ENCODE measurements around the gene F8A2.
"Not testable (repeated sequence)": the region's sequence is repeated elsewhere in the genome, so short reads cannot be mapped to it uniquely, and the experiment has no call there.

F8A2 gene

GRCh38 chrX:155381843-155382528 lies at the start of gene F8A2:
Gene F8A2, plus strand, starts transcription at chrX:155382095. Its CDS starts 20 bp downstream, at chrX:155382115.
- DNase-seq (ENCODE audit: low read depth, low spot score): not testable (repeated sequence)

GRCh38 chrX:155333544-155334100 lies 48.3 kb upstream of the F8A2 start:
- no peak for DNase-seq (ENCODE audit: low read depth, low spot score)

- peak; percentile 18 for DNase-seq (ENCODE audit: low read depth, low spot score)
Measured at GRCh38 chrX:155334486-155335336, 47.2 kb upstream of the F8A2 start, which contains the start of gene CLIC2. Gene CLIC2, minus strand, starts transcription at chrX:155334614. Its CDS starts 187 bp downstream, at chrX:155334427.

GRCh38 chrX:155335337-155335712 lies 46.6 kb upstream of the F8A2 start:
- DNase-seq (ENCODE audit: low read depth, low spot score): not testable (repeated sequence)

GRCh38 chrX:155345689-155346088 lies 36.2 kb upstream of the F8A2 start:
- not testable (repeated sequence) for DNase-seq (ENCODE audit: low read depth, low spot score)

- DNase-seq (ENCODE audit: low read depth, low spot score): not testable (repeated sequence)
Measured at GRCh38 chrX:155349448-155349847, 32.4 kb upstream of the F8A2 start.

GRCh38 chrX:155363712-155364111 lies 18.2 kb upstream of the F8A2 start:
- DNase-seq (ENCODE audit: low read depth, low spot score): not testable (repeated sequence)

GRCh38 chrX:155373777-155374458 lies 8.0 kb upstream of the F8A2 start:
- not testable (repeated sequence) for DNase-seq (ENCODE audit: low read depth, low spot score)

GRCh38 chrX:155379802-155380201 lies 2.1 kb upstream of the F8A2 start:
- DNase-seq (ENCODE audit: low read depth, low spot score): not testable (repeated sequence)

GRCh38 chrX:155382529-155382967 lies 653 bp downstream of the F8A2 start:
- DNase-seq (ENCODE audit: low read depth, low spot score): not testable (repeated sequence)

- no peak for DNase-seq (ENCODE audit: low read depth, low spot score)
Measured at GRCh38 chrX:155389634-155390033, 7.7 kb downstream of the F8A2 start.

GRCh38 chrX:155394747-155395276 lies 12.9 kb downstream of the F8A2 start:
- DNase-seq (ENCODE audit: low read depth, low spot score): not testable (repeated sequence)

- DNase-seq (ENCODE audit: low read depth, low spot score): no peak
Measured at GRCh38 chrX:155406429-155406828, 24.5 kb downstream of the F8A2 start.

- DNase-seq (ENCODE audit: low read depth, low spot score): no peak
Measured at GRCh38 chrX:155417769-155418168, 35.9 kb downstream of the F8A2 start.
